Measurements from ENCODE around the gene DNAH2.
A peak's percentile ranks its signal among the peaks of the same experiment; 100 is the strongest.

DNA sequence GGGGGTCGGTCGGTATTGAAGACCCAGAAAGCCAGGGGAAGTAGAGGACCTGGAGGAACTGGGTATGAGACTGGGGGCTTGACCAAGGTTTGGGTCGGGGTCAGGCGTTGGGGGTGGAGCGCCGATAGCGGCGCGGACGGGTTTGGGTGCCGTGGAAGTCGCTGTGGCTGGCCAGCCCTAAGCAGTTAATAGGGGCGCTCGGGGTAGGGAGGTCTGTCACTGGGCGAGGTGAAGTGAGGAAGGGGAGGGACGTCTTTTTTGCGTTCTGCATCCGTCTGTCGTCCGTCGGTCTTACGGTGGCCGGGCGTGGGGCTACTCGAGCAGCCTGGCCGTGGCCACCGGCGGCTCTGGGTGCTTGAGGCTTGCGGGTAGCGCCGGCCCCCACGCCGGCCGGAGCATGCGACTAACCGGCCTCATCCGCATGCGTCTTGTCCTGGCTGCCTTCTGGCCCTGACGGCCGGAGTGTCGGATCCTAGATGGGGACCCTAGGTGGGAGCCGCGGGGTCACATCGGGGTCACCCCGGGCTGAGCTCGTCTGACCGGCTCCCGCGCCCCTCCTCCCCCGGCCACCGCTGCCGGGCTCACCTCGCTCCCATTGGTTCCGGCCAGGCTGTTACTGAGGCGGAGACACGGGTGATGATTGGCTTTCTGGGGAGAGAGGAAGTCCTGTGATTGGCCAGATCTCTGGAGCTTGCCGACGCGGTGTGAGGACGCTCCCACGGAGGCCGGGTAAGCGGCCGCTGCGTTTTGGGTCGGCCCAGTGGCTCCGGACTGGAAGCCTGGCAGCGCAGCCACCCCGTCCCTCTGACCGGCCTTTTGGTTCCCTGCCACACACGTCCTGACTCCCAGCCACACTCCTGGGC is 127.0 kb downstream of the DNAH2 start:
- TF ChIP-seq POLR2A (IDR thresholded peaks at IDR 0.05; ENCODE audit: low read depth, low read length), result peak; percentile 69
- no peak; the same call in 1 of the 2 replicates for TF ChIP-seq TAF1 (IDR thresholded peaks at IDR 0.05; ENCODE audit: low read depth, low read length)
